GM18511 (cell line): Measurements from ENCODE around the gene INPP5D.
"Not testable (repeated sequence)": the region's sequence is repeated elsewhere in the genome, so short reads cannot be mapped to it uniquely, and the experiment has no call there.

ENCODE experiments used
- ATAC-seq: cut with Tn5 transposase; IDR thresholded peaks from one replicate; pipeline ENCODE4 v1.9.1; 2021; ENCODE audit warnings: mild to moderate bottlenecking, moderate library complexity; ENCODE audit not compliant: unreplicated experiment

INPP5D gene

DNA sequence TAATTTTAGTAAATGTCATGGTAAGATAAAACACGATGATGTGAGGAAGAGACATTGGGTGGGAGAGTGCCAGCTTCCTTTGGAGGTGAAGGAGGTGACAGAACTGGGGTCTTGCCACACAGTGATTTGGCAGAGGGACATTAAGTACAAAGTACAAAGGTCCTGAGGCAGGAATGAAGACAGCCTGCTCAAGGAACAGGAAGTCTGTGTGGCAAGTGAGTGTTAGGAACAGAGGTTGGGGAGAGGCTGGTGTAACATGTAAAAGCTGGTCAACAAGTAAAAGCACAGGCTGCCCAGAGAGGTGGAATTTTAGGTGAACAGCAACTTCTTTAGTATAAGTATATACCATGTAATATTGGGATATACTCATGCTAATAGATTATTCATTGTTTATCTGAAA, 73.1 kb downstream of the INPP5D start:
- ATAC-seq: no peak

DNA sequence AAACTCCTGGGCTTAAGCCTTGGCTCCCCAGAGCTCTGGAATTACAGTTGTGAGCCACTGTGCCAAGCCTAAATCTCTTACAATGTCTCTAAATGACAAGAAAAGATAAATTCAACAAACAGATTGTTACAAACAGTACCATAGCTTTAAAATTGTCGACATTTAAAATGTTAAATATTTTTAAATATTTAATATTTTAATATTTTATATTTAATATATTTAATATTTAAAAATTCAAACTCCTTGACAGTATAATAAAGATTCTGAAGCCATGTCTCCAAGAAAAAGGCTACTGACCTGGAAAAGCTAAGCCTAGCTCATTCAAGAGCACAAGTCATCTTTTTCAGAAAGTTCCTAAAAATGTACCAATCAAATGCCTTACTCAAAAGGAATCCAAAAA, 75.3 kb downstream of the INPP5D start:
- no peak for ATAC-seq

DNA sequence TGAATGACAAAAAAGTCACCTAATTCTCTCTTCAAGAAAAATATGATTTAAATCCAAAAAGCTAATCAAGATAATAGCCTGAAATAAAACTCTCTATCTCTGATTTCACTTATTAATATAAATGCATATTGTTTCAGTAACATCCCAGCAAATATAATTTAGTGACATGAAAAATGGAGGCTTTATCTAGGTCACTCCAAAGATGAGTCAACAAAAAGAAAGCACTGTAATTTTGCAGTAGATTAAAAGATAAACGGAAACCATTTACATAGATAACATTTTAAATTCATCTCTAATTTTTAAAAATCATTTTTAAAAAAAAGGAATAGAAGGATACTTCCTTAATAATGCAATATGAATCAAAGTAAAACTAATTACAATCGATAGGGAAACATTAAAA, 76.9 kb downstream of the INPP5D start:
- no peak for ATAC-seq

DNA sequence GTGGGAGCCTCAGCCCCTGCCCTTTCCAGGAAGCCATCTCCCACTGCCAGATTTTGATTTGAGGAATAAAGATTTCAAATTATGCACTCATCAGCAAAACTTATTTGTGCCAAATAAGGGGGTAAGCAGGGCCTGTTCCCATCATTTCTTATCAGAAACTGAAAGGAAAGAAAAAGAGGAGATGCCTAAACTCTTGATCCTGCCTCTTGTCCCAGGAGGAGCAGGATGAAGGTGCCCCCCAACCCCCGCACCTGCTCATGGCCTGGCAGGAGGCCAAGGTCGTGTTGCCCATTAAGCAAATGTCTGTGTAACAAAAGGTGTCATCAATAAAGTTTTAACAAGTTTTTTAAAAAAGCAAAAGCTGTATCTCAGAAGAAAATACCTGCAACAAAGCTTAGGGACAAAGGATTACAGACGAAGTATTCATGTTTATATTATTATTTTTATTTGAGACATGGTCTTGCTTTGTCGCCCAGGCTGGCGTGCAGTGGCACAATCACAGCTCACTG, 80.0 kb downstream of the INPP5D start:
- no peak for ATAC-seq

DNA sequence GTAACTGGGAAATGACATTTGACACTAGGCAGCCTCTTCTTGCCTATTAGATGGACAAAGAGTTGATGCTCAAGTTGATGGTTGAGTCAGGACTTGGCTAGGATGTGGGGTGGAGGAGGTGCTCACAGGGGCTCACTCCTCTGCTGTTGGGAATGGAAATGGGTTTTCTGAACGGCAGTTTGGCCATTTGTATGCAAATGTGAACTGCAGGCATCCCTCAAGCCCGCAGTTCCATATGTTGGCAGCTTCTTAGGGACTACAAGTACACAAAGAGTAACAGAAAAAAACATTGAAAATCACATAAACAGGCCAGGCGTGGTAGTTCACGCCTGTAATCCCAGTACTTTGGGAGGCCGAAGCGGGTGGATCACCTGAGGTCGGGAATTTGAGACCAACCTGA, 80.8 kb downstream of the INPP5D start:
- no peak for ATAC-seq

DNA sequence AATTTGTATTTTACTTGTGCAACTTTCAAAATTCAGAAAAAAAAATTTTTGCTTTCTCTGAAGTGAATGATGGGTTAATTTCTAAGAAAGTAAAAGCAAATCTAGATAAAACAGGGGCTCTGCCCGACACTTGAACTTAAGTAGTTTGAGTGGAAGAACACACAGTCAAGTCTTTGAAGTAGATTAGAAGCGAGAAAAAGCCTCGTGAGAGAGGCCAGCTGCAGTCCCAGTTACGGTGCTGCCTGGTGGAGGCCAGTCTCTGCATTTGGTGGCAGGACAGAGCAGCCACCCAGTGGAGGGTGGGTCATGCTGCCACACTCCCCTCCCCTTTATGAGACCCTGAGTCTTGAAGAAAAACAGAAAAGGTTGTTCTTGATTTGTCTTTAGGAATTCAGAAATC, 81.8 kb downstream of the INPP5D start:
- ATAC-seq: no peak

DNA sequence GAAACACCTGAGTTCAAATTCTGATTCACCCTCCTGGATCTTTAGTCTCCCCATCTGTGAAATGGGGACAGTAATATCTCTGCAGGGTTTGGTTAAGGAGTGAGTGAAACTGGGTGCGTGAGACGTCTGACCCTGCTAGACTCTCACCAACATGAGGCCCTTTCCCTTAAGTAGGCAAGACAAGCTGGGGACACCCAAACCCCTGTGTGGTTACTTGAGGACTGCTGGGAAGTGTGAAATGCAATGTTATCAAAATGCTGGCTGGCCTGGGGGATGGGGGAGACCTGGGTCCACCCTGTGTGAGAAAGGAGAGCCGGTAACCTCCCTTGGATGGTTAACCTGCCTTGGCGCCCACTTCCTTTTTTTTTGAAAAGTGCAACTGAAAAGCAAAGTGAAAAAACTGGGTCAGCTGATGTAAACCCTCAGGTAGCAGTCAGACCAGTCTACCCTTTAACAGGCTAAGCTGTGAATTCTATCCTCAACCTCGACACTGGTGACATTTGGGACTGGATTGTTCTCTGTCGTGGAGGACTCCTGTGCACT, 82.3 kb downstream of the INPP5D start:
- ATAC-seq: peak; percentile 90

DNA sequence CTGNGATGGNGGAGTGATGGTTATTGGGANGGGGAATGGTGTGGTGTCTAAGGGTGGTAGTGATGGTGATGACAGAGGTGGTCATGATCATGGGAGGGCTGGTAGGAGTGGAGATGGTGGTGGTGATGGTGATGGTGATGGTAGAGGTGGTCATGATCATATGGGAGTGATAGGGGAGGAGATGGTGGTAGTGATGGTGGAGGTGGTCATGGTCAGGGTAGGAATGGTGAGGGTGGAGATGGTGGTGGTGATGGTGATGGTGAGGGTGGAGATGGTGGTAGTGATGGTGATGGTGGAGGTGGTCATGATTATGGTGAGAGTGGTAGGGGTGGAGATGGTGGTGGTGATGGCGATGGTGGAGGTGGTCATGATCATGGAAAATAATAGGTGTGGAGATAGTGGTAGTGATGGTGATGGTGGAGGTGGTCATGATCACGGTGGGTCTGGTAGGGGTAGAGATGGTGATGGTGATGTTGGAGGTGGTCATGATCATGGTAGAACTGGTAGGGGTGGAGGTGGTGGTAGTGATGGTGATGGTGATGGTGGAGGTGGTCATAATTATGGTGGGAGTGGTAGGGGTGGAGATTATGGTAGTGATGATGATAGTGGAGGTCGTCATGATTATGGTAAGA, 83.7 kb downstream of the INPP5D start:
- no peak for ATAC-seq

DNA sequence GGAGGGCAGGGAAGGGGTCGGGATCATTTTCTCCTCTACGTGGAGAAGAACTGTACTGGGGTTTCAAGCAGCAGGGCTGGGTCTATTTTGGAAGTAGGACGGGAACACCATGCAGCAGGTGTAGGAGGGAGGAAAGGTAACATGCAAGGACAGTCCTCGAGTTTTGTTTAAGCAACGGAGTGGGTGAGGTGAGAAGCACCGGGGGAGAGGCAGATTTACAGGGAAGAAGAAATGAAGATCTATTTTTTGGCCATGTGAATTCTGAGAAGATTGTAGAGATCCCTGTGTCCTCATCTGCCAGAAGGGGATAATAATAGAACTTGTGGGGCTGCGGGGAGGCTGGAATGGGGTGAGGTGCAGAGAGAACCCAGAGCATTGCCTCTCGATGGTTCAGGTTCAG, 85.6 kb downstream of the INPP5D start:
- ATAC-seq: no peak

DNA sequence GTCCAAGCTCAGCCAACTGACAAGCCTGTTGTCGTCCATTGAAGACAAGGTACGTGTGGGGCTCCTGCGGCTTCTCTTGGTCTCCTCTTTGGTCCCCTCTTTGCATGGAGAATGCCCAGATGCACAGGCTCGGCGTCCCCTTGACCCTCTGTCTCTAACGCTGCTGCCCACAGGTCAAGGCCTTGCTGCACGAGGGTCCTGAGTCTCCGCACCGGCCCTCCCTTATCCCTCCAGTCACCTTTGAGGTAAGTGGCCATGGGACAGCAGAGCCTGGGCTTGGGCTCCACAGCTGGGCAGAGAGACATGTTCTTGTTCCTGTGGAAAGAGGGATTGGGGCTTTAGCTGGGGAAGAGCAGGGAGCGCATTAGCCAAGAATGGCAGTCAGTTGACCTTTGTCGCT, 86.1 kb downstream of the INPP5D start:
- ATAC-seq: no peak

DNA sequence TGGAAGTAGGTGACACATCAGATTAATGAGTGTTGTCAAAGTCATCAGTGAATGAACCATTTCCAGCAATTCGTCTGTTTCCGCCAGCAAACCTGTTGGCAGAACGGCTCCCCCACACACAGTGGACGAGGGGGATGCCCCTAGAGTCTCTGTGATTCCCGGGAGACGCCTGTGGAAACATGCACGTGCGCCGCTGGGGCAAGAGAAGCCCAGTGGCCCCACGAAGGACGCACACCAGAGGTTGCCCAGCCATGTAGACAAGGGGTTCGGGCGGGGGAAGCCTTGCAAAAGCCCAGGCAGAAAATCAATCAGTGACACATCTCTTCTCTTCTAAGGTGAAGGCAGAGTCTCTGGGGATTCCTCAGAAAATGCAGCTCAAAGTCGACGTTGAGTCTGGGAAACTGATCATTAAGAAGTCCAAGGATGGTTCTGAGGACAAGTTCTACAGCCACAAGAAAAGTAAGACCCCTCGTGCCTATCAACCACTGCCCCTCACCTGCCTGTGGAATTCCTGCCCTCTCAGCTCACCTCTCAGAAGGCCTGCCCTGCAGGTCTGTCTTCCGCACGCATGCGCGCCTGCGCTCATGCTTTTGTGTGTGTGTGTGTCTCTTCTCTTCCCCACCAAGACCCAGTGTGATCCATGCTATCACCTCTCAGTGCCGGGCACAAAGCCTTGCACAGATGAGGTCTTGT, 87.1 kb downstream of the INPP5D start:
- no peak for ATAC-seq

DNA sequence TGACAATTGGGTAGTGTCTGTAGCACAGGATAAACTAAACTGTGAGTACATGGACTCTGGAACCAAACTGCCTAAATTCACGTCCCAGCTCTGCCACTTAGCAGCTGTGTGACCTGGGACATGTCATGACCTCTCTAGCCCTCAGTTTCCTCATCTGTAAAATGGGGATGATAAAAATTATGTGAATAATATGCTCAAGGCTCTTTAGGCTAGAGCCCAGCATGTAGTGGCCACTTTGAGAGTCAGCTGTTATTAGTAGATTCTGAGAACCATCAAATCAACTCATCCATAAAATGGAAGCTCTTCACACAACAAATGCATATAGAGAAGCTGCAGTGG, 87.7 kb downstream of the INPP5D start:
- ATAC-seq: no peak

DNA sequence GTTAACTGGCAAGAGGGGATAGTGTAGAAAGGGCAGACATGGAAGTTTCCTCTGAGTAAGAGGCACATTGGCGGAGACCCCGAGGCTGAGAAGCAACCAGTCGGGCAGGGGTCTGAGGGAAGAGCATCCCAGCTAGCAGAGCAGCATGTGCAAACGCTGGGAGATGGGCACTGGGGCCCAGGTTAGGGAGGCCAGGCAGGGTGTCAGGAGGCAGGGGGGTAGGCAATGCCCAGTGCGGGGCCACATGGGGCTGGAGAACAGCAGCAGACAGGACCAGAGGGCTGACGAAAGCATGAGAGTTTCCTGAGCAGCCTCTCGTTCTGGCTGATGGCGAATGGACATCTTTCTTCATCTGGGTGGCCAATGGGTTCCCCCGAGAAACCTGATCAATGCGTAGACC, 88.2 kb downstream of the INPP5D start:
- ATAC-seq: no peak

DNA sequence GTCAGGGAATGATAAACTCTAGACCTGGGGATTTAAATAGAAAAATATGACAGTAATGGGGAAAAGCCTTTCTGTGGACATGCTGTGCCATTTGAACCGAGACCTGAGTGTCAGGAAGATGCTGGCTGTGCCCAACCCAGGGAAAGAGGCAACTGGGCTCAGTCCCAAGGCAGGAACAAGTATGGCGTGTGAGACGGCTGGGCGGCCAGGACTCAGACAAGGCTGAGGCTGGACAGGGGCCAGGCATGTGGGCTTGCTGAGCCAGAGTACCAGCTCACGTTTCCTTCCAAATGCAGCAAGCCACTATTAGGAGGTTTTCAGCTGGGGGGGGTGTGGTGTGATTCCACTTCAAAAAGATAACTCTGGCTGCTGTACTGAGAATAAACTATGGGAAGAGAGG, 92.4 kb downstream of the INPP5D start:
- no peak for ATAC-seq

DNA sequence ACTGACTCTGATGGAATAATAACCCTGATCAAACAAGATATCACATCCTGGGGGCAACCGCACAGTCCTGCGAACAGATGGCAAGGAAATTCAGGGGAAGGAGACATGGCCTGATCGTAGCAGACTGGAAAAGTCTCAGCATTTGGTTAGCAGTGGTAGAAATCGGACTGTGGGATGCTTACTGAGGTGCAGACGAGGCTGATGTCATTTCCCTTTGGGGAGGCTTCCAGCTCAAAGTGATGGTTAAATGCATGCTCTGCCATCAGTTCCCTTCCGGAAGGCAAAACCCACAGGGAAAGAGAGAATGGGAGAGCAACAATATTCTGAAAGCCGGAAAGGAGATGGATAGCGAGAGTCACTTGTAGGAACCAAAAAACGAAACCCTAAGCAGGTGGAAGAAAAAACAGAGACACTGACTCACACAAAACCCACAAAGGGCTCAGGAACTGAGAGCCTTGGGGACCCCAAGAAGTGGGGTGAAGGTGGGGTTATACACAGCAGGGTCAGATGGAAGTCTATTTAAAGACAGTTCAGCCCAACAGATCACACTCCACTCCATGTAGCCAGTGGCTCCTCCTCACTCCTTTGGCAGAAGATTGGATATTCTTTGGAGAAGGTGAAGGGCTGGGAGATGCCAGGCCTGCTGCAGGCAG, 93.1 kb downstream of the INPP5D start:
- no peak for ATAC-seq

DNA sequence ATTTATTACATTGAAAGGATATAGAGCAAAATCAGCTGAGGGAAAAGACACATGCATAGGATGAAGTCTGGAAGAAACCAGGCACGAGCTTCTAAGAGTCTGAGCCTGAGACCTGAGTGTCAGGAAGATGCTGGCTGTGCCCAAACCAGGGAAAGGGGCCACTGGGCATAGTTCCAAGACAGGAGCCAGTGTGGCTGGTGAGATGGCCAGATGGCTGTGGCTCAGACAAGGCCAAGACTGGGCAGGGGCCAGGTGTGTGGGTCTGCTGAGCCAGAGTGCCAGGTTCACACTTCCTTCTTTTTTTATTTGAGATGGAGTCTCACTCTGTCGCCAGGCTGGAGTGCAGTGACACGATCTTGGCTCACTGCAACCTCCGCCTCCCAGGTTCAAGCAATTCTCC, 95.9 kb downstream of the INPP5D start:
- ATAC-seq: no peak

DNA sequence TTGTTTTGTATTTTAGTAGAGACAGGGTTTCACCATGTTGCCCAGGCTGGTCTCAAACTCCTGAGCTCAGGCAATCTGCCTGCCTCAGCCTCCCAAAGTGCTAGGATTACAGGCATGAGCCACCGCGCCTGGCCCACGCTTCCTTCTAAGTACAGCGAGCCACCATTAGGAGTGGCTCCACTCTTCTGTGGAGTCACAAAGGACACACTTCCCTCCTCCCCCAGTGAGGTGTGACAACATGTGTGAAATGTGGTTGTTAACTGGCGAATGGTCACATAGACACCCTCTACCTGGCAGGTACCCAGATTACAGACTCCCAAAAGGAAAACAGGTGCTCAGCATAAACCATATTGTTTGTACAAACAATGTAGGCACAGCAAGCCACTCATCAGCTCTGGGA, 96.3 kb downstream of the INPP5D start:
- ATAC-seq: not testable (repeated sequence)

DNA sequence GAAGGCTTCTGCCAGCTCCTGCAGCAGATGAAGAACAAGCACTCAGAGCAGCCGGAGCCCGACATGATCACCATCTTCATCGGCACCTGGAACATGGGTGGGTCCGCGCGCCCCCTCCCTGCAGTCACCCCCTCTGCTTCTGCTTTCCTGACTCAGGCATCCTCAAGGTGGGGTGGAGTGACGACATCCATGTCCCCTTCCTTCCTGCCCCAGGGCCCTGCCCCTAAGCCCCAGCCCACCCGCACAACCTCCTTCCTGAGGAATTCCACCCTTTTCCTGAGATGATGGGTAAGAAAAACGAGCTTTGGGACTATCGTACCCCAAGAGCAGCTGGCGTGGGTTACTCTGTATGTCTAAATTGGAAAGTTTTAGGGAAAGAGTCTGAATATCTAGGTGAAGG, 101.6 kb downstream of the INPP5D start:
- no peak for ATAC-seq

DNA sequence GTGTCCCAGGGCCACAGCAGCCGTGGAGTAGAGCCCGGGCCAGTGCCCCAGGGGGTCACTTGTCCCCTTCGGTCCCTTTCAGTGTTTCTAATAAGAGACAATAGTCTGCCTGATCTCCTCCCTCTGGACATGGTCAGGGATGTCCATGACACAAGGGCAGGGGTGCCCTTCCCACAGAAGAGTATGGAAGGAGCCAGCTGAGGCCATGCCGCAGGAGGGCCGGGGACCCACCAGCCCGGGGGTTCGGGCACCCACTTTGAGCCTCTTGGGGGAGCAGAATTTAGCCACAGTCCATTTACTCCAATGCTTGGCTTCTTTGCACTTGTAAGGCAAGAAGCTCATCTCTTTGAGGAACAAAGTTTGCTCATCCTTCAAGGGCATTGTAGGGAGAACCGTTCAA, 102.6 kb downstream of the INPP5D start:
- no peak for ATAC-seq

DNA sequence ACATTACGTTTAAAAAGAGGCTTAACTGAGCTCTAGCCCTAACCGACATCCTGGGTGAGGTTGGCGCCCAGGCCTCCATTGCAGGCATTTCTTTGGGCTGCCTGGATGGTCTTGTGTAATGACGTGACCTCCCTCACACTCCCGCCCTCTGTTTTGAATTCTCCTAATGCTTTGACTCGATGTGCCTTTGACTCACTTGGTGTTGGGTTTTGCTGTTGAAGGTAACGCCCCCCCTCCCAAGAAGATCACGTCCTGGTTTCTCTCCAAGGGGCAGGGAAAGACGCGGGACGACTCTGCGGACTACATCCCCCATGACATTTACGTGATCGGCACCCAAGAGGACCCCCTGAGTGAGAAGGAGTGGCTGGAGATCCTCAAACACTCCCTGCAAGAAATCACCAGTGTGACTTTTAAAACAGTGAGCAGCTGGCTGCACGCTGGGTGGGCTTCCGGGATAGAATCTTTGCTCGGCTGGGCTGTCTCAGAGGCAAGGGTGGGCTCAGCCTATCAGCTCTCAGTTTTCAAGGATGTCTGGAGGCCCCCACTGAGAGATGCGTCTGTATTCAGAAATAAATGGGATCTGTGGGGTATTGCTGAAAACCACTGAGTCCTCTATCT, 103.5 kb downstream of the INPP5D start:
- no peak for ATAC-seq

DNA sequence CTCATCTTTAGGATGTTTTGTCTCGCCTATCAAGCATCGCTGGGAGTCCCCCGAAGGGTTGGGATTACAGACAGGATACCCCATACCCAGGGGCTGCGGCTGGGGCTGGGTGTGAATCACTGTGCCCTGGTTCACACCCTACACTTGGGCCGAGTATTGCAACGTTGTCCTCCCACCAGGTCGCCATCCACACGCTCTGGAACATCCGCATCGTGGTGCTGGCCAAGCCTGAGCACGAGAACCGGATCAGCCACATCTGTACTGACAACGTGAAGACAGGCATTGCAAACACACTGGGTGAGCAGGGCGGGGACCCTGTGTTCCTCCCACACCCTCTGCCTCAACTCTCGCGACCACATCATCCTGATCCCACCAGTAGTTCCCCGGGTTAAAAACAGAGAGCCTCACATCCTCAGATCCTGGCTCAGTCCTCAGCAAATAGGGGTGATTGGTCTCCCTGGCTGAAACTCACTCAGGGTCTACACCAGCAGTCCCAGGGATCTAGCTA, 104.0 kb downstream of the INPP5D start:
- no peak for ATAC-seq
